Measurements from ENCODE around the gene MCTP1. TPM values are rescaled to one million over a fixed set of nuclear protein-coding genes. Genes with fewer than 3 reads are reported as not detected.

MCTP1 gene
- total and polyA plus RNA-seq, 2 experiments from 2014 or later: 1.3 to 5.7 TPM

DNA sequence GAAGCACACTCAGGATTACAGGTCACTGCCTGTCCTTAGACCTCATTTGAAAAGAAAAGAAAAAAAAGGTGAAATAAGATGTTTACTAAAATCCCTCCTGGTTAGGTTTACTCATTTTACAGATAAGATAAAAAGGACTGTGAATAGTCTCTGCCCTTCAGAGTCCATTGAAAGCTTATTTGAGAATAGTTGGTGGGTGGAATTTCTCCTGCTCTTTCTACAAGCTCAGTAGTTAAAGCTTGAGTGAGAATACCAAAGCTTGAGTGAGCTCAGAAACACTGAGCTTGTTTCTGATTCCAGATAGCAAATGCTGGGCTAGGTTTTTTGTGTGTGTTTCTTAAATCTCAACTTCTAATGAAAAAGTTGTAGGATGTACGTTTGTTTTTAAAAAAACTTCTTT, 559.8 kb downstream of the MCTP1 start:
- Histone ChIP-seq H3K9me3 (ENCODE audit: low read depth) (no peaks in the 10 kb centered on the region), H3K79me2 (no peaks in the 10 kb centered on the region), H3K27ac (peak overlapping the region; percentile 6), H3K4me3 (no peak overlapping the region), H3K9me2 (replicated peaks; ENCODE audit: insufficient read depth) (no peaks in the 10 kb centered on the region), H2AFZ (peak overlapping the region; percentile 12), H3K27me3 (no peaks in the 10 kb centered on the region), H3K4me1 (ENCODE audit: insufficient read depth) (peaks cover 7% of the 10 kb centered on the region), H3K36me3 (replicated peaks; ENCODE audit: insufficient read depth, low read depth) (no peaks in the 10 kb centered on the region), H3K4me2 (peak overlapping the region; percentile 45), H4K20me1 (ENCODE audit: insufficient read depth, poor library complexity, severe bottlenecking) (no peaks in the 10 kb centered on the region)
- TF ChIP-seq EZH2phosphoT487 (IDR thresholded peaks at IDR 0.05; ENCODE audit: low read depth, severe bottlenecking, unreplicated experiment) (no peak), EZH2 (IDR thresholded peaks at IDR 0.05; ENCODE audit: borderline replicate concordance) (no peak)
- TF ChIP-seq, protein P1, sequence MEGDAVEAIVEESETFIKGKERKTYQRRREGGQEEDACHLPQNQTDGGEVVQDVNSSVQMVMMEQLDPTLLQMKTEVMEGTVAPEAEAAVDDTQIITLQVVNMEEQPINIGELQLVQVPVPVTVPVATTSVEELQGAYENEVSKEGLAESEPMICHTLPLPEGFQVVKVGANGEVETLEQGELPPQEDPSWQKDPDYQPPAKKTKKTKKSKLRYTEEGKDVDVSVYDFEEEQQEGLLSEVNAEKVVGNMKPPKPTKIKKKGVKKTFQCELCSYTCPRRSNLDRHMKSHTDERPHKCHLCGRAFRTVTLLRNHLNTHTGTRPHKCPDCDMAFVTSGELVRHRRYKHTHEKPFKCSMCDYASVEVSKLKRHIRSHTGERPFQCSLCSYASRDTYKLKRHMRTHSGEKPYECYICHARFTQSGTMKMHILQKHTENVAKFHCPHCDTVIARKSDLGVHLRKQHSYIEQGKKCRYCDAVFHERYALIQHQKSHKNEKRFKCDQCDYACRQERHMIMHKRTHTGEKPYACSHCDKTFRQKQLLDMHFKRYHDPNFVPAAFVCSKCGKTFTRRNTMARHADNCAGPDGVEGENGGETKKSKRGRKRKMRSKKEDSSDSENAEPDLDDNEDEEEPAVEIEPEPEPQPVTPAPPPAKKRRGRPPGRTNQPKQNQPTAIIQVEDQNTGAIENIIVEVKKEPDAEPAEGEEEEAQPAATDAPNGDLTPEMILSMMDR (IDR thresholded peaks at IDR 0.05; ENCODE audit: poor library complexity): no peak
- DNase-seq (ENCODE audit: low spot score): peak; percentile 10
- WGBS (ENCODE audit: low lambda C conversion rate, missing lambda C conversion rate): 45% methylated on average over 1 of the region's 1 CpG

DNA sequence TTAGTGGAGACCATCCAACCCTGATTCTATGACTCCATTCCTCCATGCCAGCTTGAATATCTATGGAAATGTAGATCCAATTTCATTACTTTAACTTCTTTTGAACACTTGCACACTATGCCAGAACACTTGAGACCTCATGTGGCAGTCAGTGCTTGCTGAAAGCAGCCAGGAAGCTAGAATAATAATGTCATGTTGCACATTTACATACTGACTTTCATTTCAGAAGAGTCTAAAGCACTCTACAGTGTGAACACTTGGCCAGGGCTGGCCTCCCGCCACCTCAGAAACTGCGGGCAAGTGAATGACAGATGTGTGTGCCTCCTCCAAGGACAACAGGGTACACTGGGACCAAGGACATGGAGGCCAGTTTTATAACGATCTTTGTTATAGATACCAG, 569.1 kb downstream of the MCTP1 start:
- Histone ChIP-seq H3K9me2 (replicated peaks; ENCODE audit: insufficient read depth) (no peaks in the 10 kb centered on the region), H3K4me3 (no peak overlapping the region), H3K36me3 (replicated peaks; ENCODE audit: insufficient read depth, low read depth) (no peaks in the 10 kb centered on the region), H3K9me3 (ENCODE audit: low read depth) (no peaks in the 10 kb centered on the region), H4K20me1 (ENCODE audit: insufficient read depth, poor library complexity, severe bottlenecking) (no peaks in the 10 kb centered on the region), H3K27me3 (no peaks in the 10 kb centered on the region), H3K4me2 (no peak overlapping the region), H3K27ac (no peak overlapping the region), H2AFZ (no peak overlapping the region), H3K4me1 (ENCODE audit: insufficient read depth) (no peaks in the 10 kb centered on the region), H3K79me2 (no peaks in the 10 kb centered on the region)
- WGBS (ENCODE audit: low lambda C conversion rate, missing lambda C conversion rate): 94% methylated on average over 3 of the region's 3 CpGs
- TF ChIP-seq, protein P1 (IDR thresholded peaks at IDR 0.05; ENCODE audit: poor library complexity): no peak
- no peak for TF ChIP-seq EZH2 (IDR thresholded peaks at IDR 0.05; ENCODE audit: borderline replicate concordance)
- TF ChIP-seq EZH2phosphoT487 (IDR thresholded peaks at IDR 0.05; ENCODE audit: low read depth, severe bottlenecking, unreplicated experiment): no peak
- DNase-seq (ENCODE audit: low spot score): no peak

DNA sequence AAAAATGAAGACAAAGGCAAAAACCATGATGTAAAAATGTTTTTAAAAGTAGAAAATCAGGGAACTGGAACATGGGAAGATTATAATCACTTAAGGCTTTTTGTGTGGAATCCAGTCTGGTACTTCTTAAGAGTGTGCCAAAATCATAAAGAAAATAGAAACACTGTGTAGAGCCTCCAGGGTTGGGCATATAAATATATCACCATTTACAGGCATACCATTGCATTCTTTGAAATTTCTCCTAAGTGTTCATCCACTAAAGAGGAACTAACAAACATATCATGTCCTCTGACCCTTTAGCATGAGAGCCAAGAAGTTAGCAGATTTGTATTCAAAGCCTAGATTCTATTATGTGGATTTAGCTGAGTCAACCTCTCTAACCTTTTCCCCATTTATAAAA, 573.1 kb downstream of the MCTP1 start:
- Histone ChIP-seq H3K27me3 (no peaks in the 10 kb centered on the region), H3K4me2 (no peak overlapping the region), H3K4me1 (ENCODE audit: insufficient read depth) (no peaks in the 10 kb centered on the region), H2AFZ (no peak overlapping the region), H3K36me3 (replicated peaks; ENCODE audit: insufficient read depth, low read depth) (no peaks in the 10 kb centered on the region), H3K4me3 (no peak overlapping the region), H4K20me1 (ENCODE audit: insufficient read depth, poor library complexity, severe bottlenecking) (no peaks in the 10 kb centered on the region), H3K9me2 (replicated peaks; ENCODE audit: insufficient read depth) (no peaks in the 10 kb centered on the region), H3K79me2 (no peaks in the 10 kb centered on the region), H3K9me3 (ENCODE audit: low read depth) (no peaks in the 10 kb centered on the region), H3K27ac (no peak overlapping the region)
- DNase-seq (ENCODE audit: low spot score): no peak
- TF ChIP-seq EZH2 (IDR thresholded peaks at IDR 0.05; ENCODE audit: borderline replicate concordance) (no peak), EZH2phosphoT487 (IDR thresholded peaks at IDR 0.05; ENCODE audit: low read depth, severe bottlenecking, unreplicated experiment) (no peak)
- TF ChIP-seq, protein P1 (IDR thresholded peaks at IDR 0.05; ENCODE audit: poor library complexity): no peak

DNA sequence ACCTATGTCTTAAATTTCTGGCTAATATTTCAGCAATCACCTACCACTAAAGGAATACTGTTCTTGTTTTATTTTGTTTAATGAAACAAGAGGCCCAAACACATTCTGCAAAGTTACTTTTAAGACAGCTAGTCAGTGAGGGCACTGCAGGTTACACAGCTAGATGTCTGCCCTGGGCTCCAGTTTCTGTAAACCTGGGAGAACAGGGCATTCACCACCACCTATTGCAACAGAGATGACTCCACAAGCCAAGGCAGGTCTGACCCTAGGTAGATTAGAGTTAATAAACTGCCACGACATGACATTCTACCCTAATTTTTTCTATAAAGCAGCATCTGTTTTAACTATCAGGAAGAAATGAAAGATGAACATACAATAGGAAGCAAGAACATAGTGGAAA, 575.6 kb downstream of the MCTP1 start:
- H3K9me2 ChIP-seq (replicated peaks; ENCODE audit: insufficient read depth): no peaks in the 10 kb centered on the region
- no peaks in the 10 kb centered on the region for H3K4me1 ChIP-seq (ENCODE audit: insufficient read depth)
- H3K79me2 ChIP-seq: no peaks in the 10 kb centered on the region
- no peak overlapping the region for H2AFZ ChIP-seq
- no peaks in the 10 kb centered on the region for H3K27me3 ChIP-seq
- DNase-seq (ENCODE audit: low spot score): no peak
- H3K9me3 ChIP-seq (ENCODE audit: low read depth): no peaks in the 10 kb centered on the region
- no peak overlapping the region for H3K27ac ChIP-seq
- H3K4me3 ChIP-seq: no peak overlapping the region
- TF ChIP-seq, protein P1 (IDR thresholded peaks at IDR 0.05; ENCODE audit: poor library complexity): no peak
- TF ChIP-seq EZH2 (IDR thresholded peaks at IDR 0.05; ENCODE audit: borderline replicate concordance): no peak
- TF ChIP-seq EZH2phosphoT487 (IDR thresholded peaks at IDR 0.05; ENCODE audit: low read depth, severe bottlenecking, unreplicated experiment): no peak
- WGBS (ENCODE audit: low lambda C conversion rate, missing lambda C conversion rate): 88% methylated on average over 1 of the region's 1 CpG
- H4K20me1 ChIP-seq (ENCODE audit: insufficient read depth, poor library complexity, severe bottlenecking): no peaks in the 10 kb centered on the region
- no peak overlapping the region for H3K4me2 ChIP-seq
- no peaks in the 10 kb centered on the region for H3K36me3 ChIP-seq (replicated peaks; ENCODE audit: insufficient read depth, low read depth)

Data from hepatocyte (in vitro differentiated cells).